Measurements from ENCODE around the gene ANK3.

Gene ANK3

GRCh38 chr10:59976909-59977308 lies 412.8 kb downstream of the ANK3 start:
- DNase-seq (ENCODE audit: low spot score): no peak
